ENCODE measurements around the gene INPP5A. TPM values are rescaled to one million over a fixed set of nuclear protein-coding genes. Genes with fewer than 3 reads are reported as not detected.

The INPP5A gene
- total RNA-seq, 2 donors from 2014 or later, result 20.7 to 26.7 TPM

GRCh38 chr10:132681858-132682755, 144.5 kb downstream of the INPP5A start:
- no peaks in the 10 kb centered on the region for H3K27me3 ChIP-seq (ENCODE audit: control insufficient read depth, insufficient read depth, low read length, poor library complexity, severe bottlenecking)
- no peaks in the 10 kb centered on the region for H3K4me1 Mint-ChIP-seq
- DNase-seq, result peak; percentile 17
- no peaks in the 10 kb centered on the region for H3K27me3 Mint-ChIP-seq (ENCODE audit: insufficient read depth)
- no peak overlapping the region for H3K9ac ChIP-seq (ENCODE audit: extremely low read depth, low read length, poor library complexity, severe bottlenecking)
- no peak overlapping the region for H3K4me3 ChIP-seq (ENCODE audit: low read length)
- WGBS, 2 experiments (ENCODE audit: insufficient coverage in 1 of 2, insufficient read length in 1 of 2), result 93 to 94% methylated on average over 20 to 25 of the region's 25 CpGs
- no peak overlapping the region for H3K27ac ChIP-seq (ENCODE audit: low read depth, low read length)
- no peaks in the 10 kb centered on the region for H3K9me3 ChIP-seq (ENCODE audit: control insufficient read depth, low read length)
- no peak overlapping the region for H3K4me3 Mint-ChIP-seq
- H3K4me1 ChIP-seq (ENCODE audit: control insufficient read depth, insufficient read depth, low read length), result no peaks in the 10 kb centered on the region
- H3K36me3 ChIP-seq (ENCODE audit: control insufficient read depth, insufficient read depth, low read length), result no peaks in the 10 kb centered on the region
- H3K9me3 Mint-ChIP-seq, result peaks cover 12% of the 10 kb centered on the region
- TF ChIP-seq CTCF (conservative IDR thresholded peaks at IDR 0.05), result no peak
- peaks cover 24% of the 10 kb centered on the region for H3K36me3 Mint-ChIP-seq (ENCODE audit: low read depth)
- no peak overlapping the region for H3K27ac Mint-ChIP-seq

- no peaks in the 10 kb centered on the region for H3K27me3 ChIP-seq (ENCODE audit: control insufficient read depth, insufficient read depth, low read length, poor library complexity, severe bottlenecking)
- H3K4me3 ChIP-seq (ENCODE audit: low read length), result no peak overlapping the region
- H3K9ac ChIP-seq (ENCODE audit: extremely low read depth, low read length, poor library complexity, severe bottlenecking), result no peak overlapping the region
- peak; percentile 35 for DNase-seq
- no peak for TF ChIP-seq CTCF (conservative IDR thresholded peaks at IDR 0.05)
- no peak overlapping the region for H3K27ac Mint-ChIP-seq
- no peaks in the 10 kb centered on the region for H3K4me1 Mint-ChIP-seq
- no peak overlapping the region for H3K27ac ChIP-seq (ENCODE audit: low read depth, low read length)
- H3K4me1 ChIP-seq (ENCODE audit: control insufficient read depth, insufficient read depth, low read length), result no peaks in the 10 kb centered on the region
- H3K27me3 Mint-ChIP-seq (ENCODE audit: insufficient read depth), result no peaks in the 10 kb centered on the region
- H3K9me3 ChIP-seq (ENCODE audit: control insufficient read depth, low read length), result no peaks in the 10 kb centered on the region
- H3K36me3 ChIP-seq (ENCODE audit: control insufficient read depth, insufficient read depth, low read length), result no peaks in the 10 kb centered on the region
- H3K4me3 Mint-ChIP-seq, result no peak overlapping the region
- H3K9me3 Mint-ChIP-seq, result peaks cover 1% of the 10 kb centered on the region
- peaks cover 12% of the 10 kb centered on the region for H3K36me3 Mint-ChIP-seq (ENCODE audit: low read depth)
- WGBS, 2 experiments (ENCODE audit: insufficient coverage in 1 of 2, insufficient read length in 1 of 2), result 90 to 91% methylated on average over 9 to 12 of the region's 12 CpGs
Measured at GRCh38 chr10:132684164-132684891, 146.7 kb downstream of the INPP5A start.

GRCh38 chr10:132685101-132685891, 147.7 kb downstream of the INPP5A start:
- no peak overlapping the region for H3K4me3 ChIP-seq (ENCODE audit: low read length)
- H3K9ac ChIP-seq (ENCODE audit: extremely low read depth, low read length, poor library complexity, severe bottlenecking), result no peak overlapping the region
- H3K27ac ChIP-seq (ENCODE audit: low read depth, low read length), result no peak overlapping the region
- H3K4me1 ChIP-seq (ENCODE audit: control insufficient read depth, insufficient read depth, low read length), result no peaks in the 10 kb centered on the region
- DNase-seq, result peak; percentile 40
- Mint-ChIP-seq H3K36me3 (ENCODE audit: low read depth) (peaks cover 6% of the 10 kb centered on the region), H3K9me3 (no peaks in the 10 kb centered on the region), H3K4me1 (no peaks in the 10 kb centered on the region), H3K27me3 (ENCODE audit: insufficient read depth) (no peaks in the 10 kb centered on the region), H3K4me3 (no peak overlapping the region), H3K27ac (peak overlapping the region; percentile 30)
- H3K36me3 ChIP-seq (ENCODE audit: control insufficient read depth, insufficient read depth, low read length), result no peaks in the 10 kb centered on the region
- no peaks in the 10 kb centered on the region for H3K9me3 ChIP-seq (ENCODE audit: control insufficient read depth, low read length)
- 71 to 87% methylated on average over 23 to 32 of the region's 32 CpGs for WGBS, 2 experiments (ENCODE audit: insufficient coverage in 1 of 2, insufficient read length in 1 of 2)
- H3K27me3 ChIP-seq (ENCODE audit: control insufficient read depth, insufficient read depth, low read length, poor library complexity, severe bottlenecking), result no peaks in the 10 kb centered on the region
- TF ChIP-seq CTCF (conservative IDR thresholded peaks at IDR 0.05), result no peak
